GM23248 (cell line): ENCODE results near the gene MRPS7.

Source experiments
- EZH2 ChIP-seq: fragments of 200-600 bp; sonication (generic); IDR thresholded peaks from 2 replicates; pipeline ENCODE4 v1.6.1; 2018; ENCODE audit warnings: antibody characterized with exemption, mild to moderate bottlenecking; ENCODE audit not compliant: insufficient read depth, poor library complexity, severe bottlenecking
- EZH2phosphoT487 ChIP-seq: fragments of 200-600 bp; sonication (generic); IDR thresholded peaks from 2 replicates; pipeline ENCODE4 v1.6.1; 2018; ENCODE audit warnings: antibody characterized with exemption, moderate library complexity, mild to moderate bottlenecking, low read depth; ENCODE audit not compliant: insufficient read depth

DNA sequence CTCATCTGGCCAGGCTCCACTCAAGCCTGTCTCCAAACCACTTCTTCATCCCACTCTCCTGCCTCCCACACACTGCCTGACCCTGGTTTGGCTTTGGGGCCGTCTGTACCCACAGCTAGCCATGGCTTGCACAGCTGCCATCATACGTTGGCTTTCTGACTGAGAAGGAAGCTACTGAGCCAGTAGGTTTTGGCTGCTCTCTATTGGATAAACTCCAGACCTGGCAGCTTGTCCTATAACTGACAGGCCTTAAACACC, 5.4 kb downstream of the MRPS7 start:
- TF ChIP-seq EZH2phosphoT487 = no peak
- no peak for TF ChIP-seq EZH2
